CD14-positive monocyte (primary cell): ENCODE data around the gene NTNG2. TPM values are rescaled to one million over a fixed set of nuclear protein-coding genes. Genes with fewer than 3 reads are reported as not detected.

Experiments
- DNase-seq, 3 donors: peaks; one replicate each; pipeline ENCODE4 v3.0.0-alpha.2; 2011 to 2022
- H2AFZ ChIP-seq: 2 replicates; pipeline ENCODE4 v1.6.0; 2012; ENCODE audit warnings: mild to moderate bottlenecking, low read depth, low read length, inconsistent platforms; ENCODE audit not compliant: insufficient read depth, poor library complexity, severe bottlenecking
- H3K27ac ChIP-seq, 2 donors: 1 replicate in 1 of 2; 2 replicates in 1 of 2; pipeline ENCODE4 v1.5.1; 2012 to 2013; ENCODE audit warnings: low read length in 2 of 2, control low read depth in 1 of 2, inconsistent platforms in 1 of 2, low read depth in 1 of 2, mild to moderate bottlenecking in 1 of 2
- H3K27me3 ChIP-seq, 2 donors: one replicate each; pipeline versions ENCODE4 v1.6.0 to v1.6.1; 2011 to 2013; ENCODE audit warnings: low read length in 2 of 2; ENCODE audit not compliant: control insufficient read depth in 2 of 2, insufficient read depth in 2 of 2
- H3K36me3 ChIP-seq, 2 donors: replicated peaks in 1 of 2; 1 replicate in 1 of 2; 2 replicates in 1 of 2; pipeline versions ENCODE4 v1.5.1 to v1.6.1; 2012 to 2013; ENCODE audit warnings: low read length in 2 of 2, control low read depth in 1 of 2, inconsistent platforms in 1 of 2, mild to moderate bottlenecking in 1 of 2; ENCODE audit not compliant: insufficient read depth in 2 of 2, control insufficient read depth in 1 of 2
- H3K4me1 ChIP-seq, 2 donors: 1 replicate in 1 of 2; 2 replicates in 1 of 2; pipeline versions ENCODE4 v1.5.1 to v1.6.1; 2012 to 2013; ENCODE audit warnings: low read length in 2 of 2, control low read depth in 1 of 2, inconsistent platforms in 1 of 2, mild to moderate bottlenecking in 1 of 2, moderate library complexity in 1 of 2; ENCODE audit not compliant: insufficient read depth in 2 of 2, control insufficient read depth in 1 of 2
- H3K4me2 ChIP-seq: replicated peaks from 2 replicates; pipeline ENCODE3; 2012; ENCODE audit warnings: low read length, moderate library complexity, mild to moderate bottlenecking; ENCODE audit not compliant: poor library complexity, severe bottlenecking; ENCODE audit errors: extremely low read depth
- H3K4me3 ChIP-seq, 3 experiments: fragments of 200-600 bp in 1 of 3; sonication (generic) in 1 of 3; replicated peaks in 1 of 3; 1 replicate in 2 of 3; 2 replicates in 1 of 3; pipeline ENCODE4 v1.5.1; 2011 to 2013; ENCODE audit warnings: low read length in 3 of 3, mild to moderate bottlenecking in 3 of 3, control low read depth in 2 of 3, low read depth in 2 of 3, inconsistent platforms in 1 of 3, moderate library complexity in 1 of 3
- H3K79me2 ChIP-seq: 2 replicates; pipeline ENCODE4 v1.6.0; 2012; ENCODE audit warnings: mild to moderate bottlenecking, control low read depth, inconsistent platforms, low read length, moderate library complexity; ENCODE audit not compliant: insufficient read depth
- H3K9ac ChIP-seq: 2 replicates; pipeline ENCODE4 v1.6.0; 2017; ENCODE audit warnings: low read length, mild to moderate bottlenecking; ENCODE audit not compliant: insufficient read depth, poor library complexity, severe bottlenecking
- H3K9me3 ChIP-seq, 2 donors: replicated peaks in 1 of 2; 1 replicate in 1 of 2; 2 replicates in 1 of 2; pipeline versions ENCODE4 v1.5.1 to v1.6.1; 2012 to 2013; ENCODE audit warnings: low read length in 2 of 2, control low read depth in 1 of 2; ENCODE audit not compliant: control insufficient read depth in 1 of 2, insufficient read depth in 1 of 2
- H4K20me1 ChIP-seq: 2 replicates; pipeline ENCODE4 v1.6.0; 2012; ENCODE audit warnings: mild to moderate bottlenecking, low read length, control low read depth, moderate library complexity; ENCODE audit not compliant: insufficient read depth
- H3K27ac Mint-ChIP-seq, 7 donors: one replicate each; pipeline ENCODE4 v1.8.0; 2020; ENCODE audit warnings: mild to moderate bottlenecking in 7 of 7, mixed read lengths in 7 of 7, moderate library complexity in 6 of 7, inconsistent platforms in 2 of 7
- H3K27me3 Mint-ChIP-seq, 3 donors: one replicate each; pipeline ENCODE4 v1.8.0; 2021 to 2022; ENCODE audit warnings: low read depth in 3 of 3, mild to moderate bottlenecking in 3 of 3, mixed read lengths in 3 of 3, moderate library complexity in 3 of 3, inconsistent platforms in 1 of 3
- H3K36me3 Mint-ChIP-seq, 2 donors: one replicate each; pipeline ENCODE4 v1.8.0; 2020; ENCODE audit warnings: mixed read lengths in 2 of 2, inconsistent platforms in 1 of 2, mild to moderate bottlenecking in 1 of 2
- H3K4me1 Mint-ChIP-seq: one replicate; pipeline ENCODE4 v1.8.0; 2020; ENCODE audit warnings: mild to moderate bottlenecking, mixed read lengths
- H3K4me3 Mint-ChIP-seq, 2 donors: one replicate each; pipeline ENCODE4 v1.8.0; 2020; ENCODE audit warnings: mild to moderate bottlenecking in 2 of 2, mixed read lengths in 2 of 2, moderate library complexity in 1 of 2
- H3K9me3 Mint-ChIP-seq, 7 donors: one replicate each; pipeline ENCODE4 v1.8.0; 2020 to 2022; ENCODE audit warnings: mixed read lengths in 7 of 7, mild to moderate bottlenecking in 6 of 7, moderate library complexity in 6 of 7, inconsistent platforms in 2 of 7
- CTCF ChIP-seq: fragments of 200-600 bp; IDR thresholded peaks from one replicate; pipeline ENCODE4 v1.8.0; 2022; ENCODE audit warnings: antibody characterized with exemption, mild to moderate bottlenecking
- WGBS: methylation state at CpG from one replicate; pipeline ENCODE4 v1.1.5; 2013; ENCODE audit warnings: missing lambda C conversion rate; ENCODE audit not compliant: insufficient coverage; 5-methylcytosine and 5-hydroxymethylcytosine counted together
- intact Hi-C, 2 donors: fragments of 100-400 bp; cut with micrococcal nuclease; formaldehyde crosslinking; loops; one replicate each; pipeline versions ENCODE4 v1.15.0 to v1.15.1; 2023
- polyA plus RNA-seq, 3 donors: library from polyadenylated mRNA; depleted of rRNA in 1 of 3; unstranded in 2 of 3; stranded (reverse) in 1 of 3; fragments of 300-500 nt in 2 of 3; fragments of >200 nt in 1 of 3; fragmentation: Illumina TruSeq in 2 of 3; gene quantifications; 1 replicate in 2 of 3; 2 replicates in 1 of 3; pipeline ENCODE4 v1.2.3, GENCODE V29; 2012 to 2021

Gene NTNG2
- polyA plus RNA-seq, 3 donors: 2.1 to 10.0 (median 5.0) TPM

- H3K9ac ChIP-seq: no peak overlapping the region
- H2AFZ ChIP-seq: no peak overlapping the region
- H3K4me1 ChIP-seq: peaks cover 3 to 9% of the 10 kb centered on the region in 2 donors
- DNase-seq: no peak
- Mint-ChIP-seq H3K36me3 (no peaks in the 10 kb centered on the region), H3K9me3 (peaks cover 0 to 10% (median 0%) of the 10 kb centered on the region in 7 donors), H3K4me1 (peaks cover 10% of the 10 kb centered on the region), H3K27me3 (peaks cover 39 to 61% (median 39%) of the 10 kb centered on the region in 3 donors), H3K27ac (no peak overlapping the region), H3K4me3 (peak overlapping the region in 1 of 2 donors; percentile 46)
- H3K79me2 ChIP-seq: no peaks in the 10 kb centered on the region
- H3K36me3 ChIP-seq: no peaks in the 10 kb centered on the region
- TF ChIP-seq CTCF: no peak
- H3K27ac ChIP-seq: no peak overlapping the region
- no peaks in the 10 kb centered on the region for H3K9me3 ChIP-seq
- intact Hi-C loops: no loop called here
- WGBS: 69% methylated on average over 9 of the region's 9 CpGs
- no peak overlapping the region for H3K4me3 ChIP-seq
- no peak overlapping the region for H3K4me2 ChIP-seq
- no peaks in the 10 kb centered on the region for H4K20me1 ChIP-seq
- peaks cover 0 to 28% of the 10 kb centered on the region in 2 donors for H3K27me3 ChIP-seq
Observed at GRCh38 chr9:132142924-132143323, 18.9 kb upstream of the NTNG2 start.

GRCh38 chr9:132143359-132143758 lies 18.5 kb upstream of the NTNG2 start:
- no peak overlapping the region for H3K4me3 ChIP-seq
- no peak overlapping the region for H3K4me2 ChIP-seq
- H2AFZ ChIP-seq: no peak overlapping the region
- Mint-ChIP-seq H3K27ac (no peak overlapping the region), H3K27me3 (peaks cover 41 to 59% (median 43%) of the 10 kb centered on the region in 3 donors), H3K4me1 (peaks cover 10% of the 10 kb centered on the region), H3K36me3 (no peaks in the 10 kb centered on the region), H3K9me3 (peaks cover 0 to 10% (median 0%) of the 10 kb centered on the region in 7 donors), H3K4me3 (no peak overlapping the region)
- WGBS: 57% methylated on average over 6 of the region's 6 CpGs
- H3K9me3 ChIP-seq: no peaks in the 10 kb centered on the region
- TF ChIP-seq CTCF: no peak
- H3K9ac ChIP-seq: no peak overlapping the region
- intact Hi-C loops: no loop called here
- DNase-seq: no peak
- H3K79me2 ChIP-seq: no peaks in the 10 kb centered on the region
- peaks cover 3 to 9% of the 10 kb centered on the region in 2 donors for H3K4me1 ChIP-seq
- peaks cover 0 to 28% of the 10 kb centered on the region in 2 donors for H3K27me3 ChIP-seq
- no peaks in the 10 kb centered on the region for H4K20me1 ChIP-seq
- no peak overlapping the region for H3K27ac ChIP-seq
- H3K36me3 ChIP-seq: no peaks in the 10 kb centered on the region
